Nephron progenitor cell (in vitro differentiated cells): ENCODE results near the gene FSTL4.

ENCODE experiments used
- DNase-seq: peaks from one replicate; pipeline ENCODE4 v3.0.0; 2021
- H3K27ac Mint-ChIP-seq: 2 replicates; pipeline ENCODE4 v1.8.0; 2021; ENCODE audit warnings: mild to moderate bottlenecking, moderate library complexity, mixed read lengths
- H3K27me3 Mint-ChIP-seq: 2 replicates; pipeline ENCODE4 v1.8.0; 2021; ENCODE audit warnings: mild to moderate bottlenecking, low read depth, mixed read lengths; ENCODE audit not compliant: poor library complexity
- H3K36me3 Mint-ChIP-seq: 2 replicates; pipeline ENCODE4 v1.8.0; 2021; ENCODE audit warnings: low read depth, mixed read lengths
- H3K4me1 Mint-ChIP-seq: 2 replicates; pipeline ENCODE4 v1.8.0; 2021; ENCODE audit warnings: mixed read lengths
- H3K4me3 Mint-ChIP-seq: 2 replicates; pipeline ENCODE4 v1.8.0; 2021; ENCODE audit warnings: mild to moderate bottlenecking, moderate library complexity, mixed read lengths
- H3K9me3 Mint-ChIP-seq: 2 replicates; pipeline ENCODE4 v1.8.0; 2021; ENCODE audit warnings: mild to moderate bottlenecking, moderate library complexity, mixed read lengths
- CTCF ChIP-seq: fragments of 200-600 bp; sonication (generic); IDR thresholded peaks from 2 replicates; pipeline ENCODE4 v1.5.0; 2021; ENCODE audit warnings: antibody characterized with exemption

FSTL4 gene

GRCh38 chr5:133494232-133494922 is 118.0 kb downstream of the FSTL4 start:
- Mint-ChIP-seq H3K4me3 (no peak overlapping the region), H3K27me3 (peaks cover 11% of the 10 kb centered on the region), H3K27ac (no peak overlapping the region), H3K4me1 (peaks cover 6% of the 10 kb centered on the region), H3K9me3 (peaks cover 30% of the 10 kb centered on the region), H3K36me3 (no peaks in the 10 kb centered on the region)
- TF ChIP-seq CTCF: no peak
- DNase-seq: no peak

GRCh38 chr5:133489632-133490031 is 122.7 kb downstream of the FSTL4 start:
- peaks cover 7% of the 10 kb centered on the region for H3K4me1 Mint-ChIP-seq
- H3K27ac Mint-ChIP-seq: no peak overlapping the region
- H3K27me3 Mint-ChIP-seq: peaks cover 14% of the 10 kb centered on the region
- no peak overlapping the region for H3K4me3 Mint-ChIP-seq
- H3K9me3 Mint-ChIP-seq: peaks cover 34% of the 10 kb centered on the region
- DNase-seq: no peak
- no peak for TF ChIP-seq CTCF
- H3K36me3 Mint-ChIP-seq: no peaks in the 10 kb centered on the region

GRCh38 chr5:133487093-133487492 is 125.2 kb downstream of the FSTL4 start:
- Mint-ChIP-seq H3K27ac (no peak overlapping the region), H3K36me3 (no peaks in the 10 kb centered on the region), H3K9me3 (peaks cover 34% of the 10 kb centered on the region), H3K4me3 (no peak overlapping the region), H3K27me3 (peaks cover 14% of the 10 kb centered on the region), H3K4me1 (peaks cover 6% of the 10 kb centered on the region)
- DNase-seq: no peak
- no peak for TF ChIP-seq CTCF

GRCh38 chr5:133485468-133485867 is 126.9 kb downstream of the FSTL4 start:
- Mint-ChIP-seq H3K4me3 (no peak overlapping the region), H3K27ac (no peak overlapping the region), H3K9me3 (peaks cover 32% of the 10 kb centered on the region), H3K4me1 (peaks cover 6% of the 10 kb centered on the region), H3K36me3 (no peaks in the 10 kb centered on the region), H3K27me3 (peaks cover 14% of the 10 kb centered on the region)
- no peak for DNase-seq
- no peak for TF ChIP-seq CTCF

- Mint-ChIP-seq H3K36me3 (no peaks in the 10 kb centered on the region), H3K4me1 (peaks cover 6% of the 10 kb centered on the region), H3K9me3 (peaks cover 17% of the 10 kb centered on the region), H3K4me3 (no peak overlapping the region), H3K27me3 (peaks cover 12% of the 10 kb centered on the region), H3K27ac (no peak overlapping the region)
- DNase-seq: no peak
- TF ChIP-seq CTCF: no peak
Measured at GRCh38 chr5:133483406-133484090, 128.8 kb downstream of the FSTL4 start.

- H3K4me3 Mint-ChIP-seq: no peak overlapping the region
- peaks cover 12% of the 10 kb centered on the region for H3K27me3 Mint-ChIP-seq
- no peak for TF ChIP-seq CTCF
- peaks cover 6% of the 10 kb centered on the region for H3K4me1 Mint-ChIP-seq
- H3K36me3 Mint-ChIP-seq: no peaks in the 10 kb centered on the region
- peaks cover 17% of the 10 kb centered on the region for H3K9me3 Mint-ChIP-seq
- no peak overlapping the region for H3K27ac Mint-ChIP-seq
- no peak for DNase-seq
Measured at GRCh38 chr5:133482028-133482427, 130.3 kb downstream of the FSTL4 start.
